Motor neuron (in vitro differentiated cells): ENCODE measurements around the gene MAP7. TPM values are rescaled to one million over a fixed set of nuclear protein-coding genes. Genes with fewer than 3 reads are reported as not detected.

Source experiments
- ATAC-seq, 8 experiments: fragments of 200-7000 bp; cut with Tn5 transposase; replicated peaks in 6 of 8; 2 replicates each; pipeline ENCODE4 v1.8.0; 2021; ENCODE audit warnings: mild to moderate bottlenecking in 8 of 8, moderate library complexity in 8 of 8
- H3K27ac ChIP-seq, 2 donors: fragments of 250-450 bp; sonication (Bioruptor Pico); 2 replicates each; pipeline ENCODE4 v1.9.0; 2021; ENCODE audit warnings: antibody characterized with exemption in 2 of 2, mild to moderate bottlenecking in 2 of 2, moderate library complexity in 1 of 2
- H3K4me1 ChIP-seq, 2 donors: fragments of 250-450 bp; sonication (Bioruptor Pico); replicated peaks in 1 of 2; 2 replicates each; pipeline ENCODE4 v1.6.1; 2021; ENCODE audit warnings: antibody characterized with exemption in 2 of 2, mild to moderate bottlenecking in 2 of 2, moderate library complexity in 1 of 2
- H3K4me3 ChIP-seq, 5 donors: fragments of 250-450 bp; sonication (Bioruptor Pico); 2 replicates each; pipeline ENCODE4 v1.9.0; 2021; ENCODE audit warnings: antibody characterized with exemption in 5 of 5, mild to moderate bottlenecking in 5 of 5, moderate library complexity in 4 of 5
- WGBS, 10 experiments: fragments of 450-650 bp; shearing (Covaris generic); methylation state at CpG; one replicate each; pipeline ENCODE4 v1.0.0; 2022; 5-methylcytosine and 5-hydroxymethylcytosine counted together
- in situ Hi-C, 9 experiments: fragments of 400-800 bp; cut with MboI; loops; one replicate each; pipeline ENCODE4 v1.15.0; 2021; ENCODE audit warnings: low sequenced_read_pairs in 9 of 9, low pct_unique_long_range_greater_than_20kb in 2 of 9; ENCODE audit not compliant: unreplicated experiment in 9 of 9
- total RNA-seq, 8 experiments: library from RNA; unstranded; fragments of 300-600 nt; gene quantifications; 2 replicates each; pipeline versions ENCODE4 v1.2.3 to v1.2.4, GENCODE V29; 2022

The MAP7 gene
- total RNA-seq, 8 experiments from 2014 or later, result 2.9 to 34.2 (median 12.3) TPM

DNA sequence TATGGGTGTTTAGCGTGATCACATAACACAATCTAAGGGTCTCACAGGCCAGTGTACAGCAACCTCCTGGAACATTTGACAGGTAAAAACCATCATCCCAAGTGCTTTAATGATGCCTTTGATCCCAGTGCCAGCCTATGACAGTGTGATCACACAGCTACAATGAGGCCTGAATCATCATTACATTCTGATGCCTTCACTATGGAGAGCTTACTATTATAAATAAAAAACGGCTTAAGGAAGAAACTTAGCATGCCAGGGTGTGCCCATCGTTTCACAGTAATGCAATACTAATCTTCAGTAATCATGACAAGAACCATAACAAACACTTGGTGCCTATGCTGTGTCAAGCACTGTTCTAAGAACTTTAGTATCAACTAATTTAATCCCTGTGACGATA, 11.4 kb downstream of the MAP7 start:
- Histone ChIP-seq H3K27ac (no peak overlapping the region), H3K4me3 (no peak overlapping the region), H3K4me1 (peaks cover 8% of the 10 kb centered on the region in 2 donors)
- peak in 2 of 8 experiments; percentile 3 to 29 for ATAC-seq
- 0 to 100% (median 92%) methylated on average over 1 to 4 of the region's 4 CpGs; no CpG with 5 or more reads in 1 of the 10 experiments for WGBS, 10 experiments
- in situ Hi-C loops, result loop anchor here in 2 of 9 experiments (25.0 kb wide), 2 partner anchors 227 to 252 kb away; partner anchors contain the start of gene BCLAF1 (in 1 of the 2)

DNA sequence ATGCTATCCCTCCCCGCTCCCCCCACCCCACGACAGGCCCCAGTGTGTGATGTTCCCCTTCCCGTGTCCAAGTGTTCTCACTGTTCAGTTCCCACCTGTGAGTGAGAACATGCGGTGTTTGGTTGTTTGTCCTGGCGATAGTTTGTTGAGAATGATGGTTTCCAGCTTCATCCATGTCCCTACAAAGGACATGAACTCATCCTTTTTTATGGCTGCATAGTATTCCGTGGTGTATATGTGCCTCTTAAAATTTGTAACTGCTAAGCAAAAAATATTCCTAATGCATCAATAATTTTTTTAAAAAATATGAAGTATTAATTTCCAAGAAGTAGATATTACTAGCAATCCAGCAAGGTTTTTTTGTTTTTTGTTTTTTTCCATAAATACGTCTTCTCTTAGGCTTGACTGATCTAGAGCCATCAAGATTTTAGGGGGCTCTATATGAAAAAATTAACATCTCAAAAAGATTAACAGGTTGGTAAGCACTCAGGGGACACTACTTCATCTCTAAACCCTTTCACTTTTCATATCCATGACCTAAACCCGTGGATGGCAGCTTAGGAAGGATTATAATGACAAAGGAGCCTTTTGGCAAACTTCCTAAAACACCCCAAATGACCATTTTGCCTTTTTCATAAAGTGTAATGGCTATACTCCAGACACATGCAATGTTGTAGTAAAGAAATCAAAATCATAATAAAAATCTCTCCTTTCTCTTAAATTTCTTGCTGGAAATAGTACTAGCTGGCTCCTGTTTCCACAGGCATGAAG, 14.2 kb downstream of the MAP7 start:
- H3K4me1 ChIP-seq, result peaks cover 8% of the 10 kb centered on the region in 2 donors
- in situ Hi-C loops, result loop anchor here in 2 of 9 experiments (25.0 kb wide), 2 partner anchors 224 to 249 kb away; partner anchors contain the start of gene BCLAF1 (in 1 of the 2)
- ATAC-seq, result no peak
- no peak overlapping the region for H3K4me3 ChIP-seq
- H3K27ac ChIP-seq, result no peak overlapping the region
- WGBS, 10 experiments, result 44 to 97% (median 84%) methylated on average over 3 to 7 of the region's 8 CpGs; no CpG with 5 or more reads in 2 of the 10 experiments

DNA sequence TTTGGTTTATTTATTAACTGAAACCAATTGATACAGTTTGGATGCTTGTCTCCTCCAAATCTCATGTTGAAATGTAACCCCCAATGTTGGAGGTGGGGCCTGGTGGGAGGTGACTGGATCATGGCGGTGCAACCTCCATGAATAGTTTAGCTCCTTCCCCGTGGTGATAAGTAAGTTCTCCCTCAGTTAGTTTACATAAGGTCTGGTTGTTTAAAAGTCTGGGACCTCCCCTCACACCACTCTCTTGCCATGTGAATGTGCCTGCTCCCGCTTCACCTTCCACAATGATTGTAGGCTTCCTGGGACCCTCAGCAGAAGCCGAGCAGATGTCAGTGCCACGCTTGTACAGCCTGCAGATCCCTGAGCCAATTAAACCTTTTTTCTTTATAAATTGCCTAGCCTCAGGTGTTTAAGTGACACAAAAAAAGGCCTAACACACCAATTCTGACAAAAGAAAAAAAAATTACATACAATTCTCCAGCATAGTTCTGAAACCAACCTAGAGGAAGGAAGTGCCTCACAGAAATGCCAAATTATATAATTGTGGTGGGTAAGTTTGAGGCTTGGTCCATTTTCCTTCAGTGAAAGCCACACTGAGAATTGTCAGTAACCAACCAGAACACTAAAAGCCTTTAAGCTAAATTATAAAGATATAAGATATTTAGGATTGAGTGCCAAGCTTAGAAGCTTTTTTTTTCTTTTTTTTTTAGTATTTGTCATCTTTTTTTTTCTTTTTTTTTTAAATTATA, 15.0 kb downstream of the MAP7 start:
- 30 to 100% (median 78%) methylated on average over 1 to 5 of the region's 5 CpGs; no CpG with 5 or more reads in 1 of the 10 experiments for WGBS, 10 experiments
- Histone ChIP-seq H3K4me1 (peaks cover 8% of the 10 kb centered on the region in 2 donors), H3K27ac (no peak overlapping the region), H3K4me3 (no peak overlapping the region)
- no peak for ATAC-seq
- in situ Hi-C loops, result loop anchor here in 2 of 9 experiments (25.0 kb wide), 2 partner anchors 223 to 248 kb away; partner anchors contain the start of gene BCLAF1 (in 1 of the 2)

DNA sequence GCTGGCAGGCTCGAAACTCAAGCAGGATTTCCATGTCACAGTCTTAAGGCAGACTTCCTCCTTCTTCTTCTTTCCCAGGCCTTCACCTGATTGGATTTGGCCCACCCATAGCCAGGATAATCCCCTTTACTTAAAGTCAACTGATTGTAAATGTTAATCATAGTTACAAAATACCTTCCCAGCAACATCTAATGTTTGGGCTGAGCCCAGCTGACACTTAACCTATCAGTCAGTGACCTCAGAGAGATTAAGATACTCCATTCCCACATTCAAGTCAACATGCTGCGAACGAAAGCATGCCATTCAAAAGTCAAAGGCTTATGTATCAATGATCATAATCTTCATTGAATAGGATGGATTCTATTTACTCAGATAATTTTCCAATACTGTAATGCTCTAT, 16.0 kb downstream of the MAP7 start:
- no peaks in the 10 kb centered on the region for H3K4me1 ChIP-seq
- no peak overlapping the region for H3K4me3 ChIP-seq
- no peak overlapping the region for H3K27ac ChIP-seq
- WGBS, 10 experiments, result 77 to 100% (median 92%) methylated on average over 1 to 3 of the region's 3 CpGs; no CpG with 5 or more reads in 2 of the 10 experiments
- peak in 1 of 8 experiments; percentile 29 for ATAC-seq
- in situ Hi-C loops, result loop anchor here in 2 of 9 experiments (25.0 kb wide), 2 partner anchors 222 to 247 kb away; partner anchors contain the start of gene BCLAF1 (in 1 of the 2)

DNA sequence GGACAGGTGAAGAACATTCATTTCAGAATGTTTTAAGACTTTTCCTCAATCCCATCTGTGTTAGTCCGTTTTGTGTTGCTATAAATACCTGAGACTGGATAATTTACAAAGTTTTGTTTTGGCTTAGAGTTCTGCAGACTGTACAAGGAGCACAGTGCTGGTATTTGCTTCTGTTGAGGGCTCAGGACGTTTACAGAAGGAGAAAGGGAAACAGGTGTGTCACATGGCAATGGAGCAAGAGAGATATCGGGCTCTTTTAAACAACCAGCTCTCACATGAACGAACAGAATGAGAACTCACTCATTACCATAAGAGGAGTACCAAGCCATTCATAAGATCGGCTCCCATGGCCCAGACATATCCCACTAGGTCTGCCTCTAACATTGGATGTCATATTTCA, 16.7 kb downstream of the MAP7 start:
- in situ Hi-C loops, result loop anchor here in 2 of 9 experiments (25.0 kb wide), 2 partner anchors 221 to 246 kb away; partner anchors contain the start of gene BCLAF1 (in 1 of the 2)
- Histone ChIP-seq H3K4me1 (no peaks in the 10 kb centered on the region), H3K4me3 (no peak overlapping the region), H3K27ac (no peak overlapping the region)
- WGBS, 10 experiments, result 53 to 96% (median 79%) methylated on average over 1 to 5 of the region's 5 CpGs
- ATAC-seq, result no peak

DNA sequence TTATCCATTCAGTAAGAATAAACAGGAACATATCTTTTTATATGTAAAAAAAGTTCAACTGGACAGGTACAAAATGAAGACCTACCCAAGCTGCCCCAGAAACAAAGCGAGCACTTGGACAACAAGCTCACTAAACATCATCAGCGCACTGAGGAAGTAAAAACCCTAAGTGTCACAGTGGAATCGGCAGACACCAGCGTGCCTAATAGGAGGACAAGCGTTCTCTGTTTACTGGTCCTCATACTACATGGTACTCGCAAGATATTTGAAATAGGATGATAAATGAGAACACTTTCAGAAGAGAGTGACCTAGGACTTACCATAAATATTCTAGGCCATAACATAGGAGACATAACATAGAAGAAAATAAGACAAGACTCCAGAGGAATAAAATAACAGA, 18.2 kb downstream of the MAP7 start:
- H3K4me1 ChIP-seq, result peaks cover 3 to 7% of the 10 kb centered on the region in 2 donors
- H3K27ac ChIP-seq, result no peak overlapping the region
- H3K4me3 ChIP-seq, result no peak overlapping the region
- no peak for ATAC-seq
- 65 to 100% (median 93%) methylated on average over 1 to 6 of the region's 6 CpGs for WGBS, 10 experiments
- in situ Hi-C loops, result loop anchor here in 2 of 9 experiments (25.0 kb wide), 2 partner anchors 220 to 245 kb away; partner anchors contain the start of gene BCLAF1 (in 1 of the 2)

DNA sequence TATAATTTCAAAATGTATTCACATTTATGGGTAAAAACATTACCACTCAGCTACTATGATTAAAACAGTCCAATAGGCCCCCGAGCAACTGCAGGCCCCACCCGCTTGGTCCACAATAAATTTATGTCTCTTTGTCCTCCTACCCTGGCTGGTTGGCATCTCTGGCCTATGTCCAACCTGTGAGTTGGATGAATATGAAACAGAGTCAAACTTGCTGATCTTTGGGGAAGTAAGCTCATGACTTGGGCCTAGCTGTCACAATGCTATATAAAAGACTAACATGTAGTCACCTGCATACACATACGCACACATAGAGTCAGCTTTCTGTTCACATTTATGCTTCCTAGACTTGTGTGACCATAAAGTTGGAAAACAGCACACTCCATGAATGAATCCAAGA, 20.5 kb downstream of the MAP7 start:
- peak in 1 of 8 experiments; percentile 25 for ATAC-seq
- peaks cover 23 to 26% of the 10 kb centered on the region in 2 donors for H3K4me1 ChIP-seq
- no peak overlapping the region for H3K4me3 ChIP-seq
- 57 to 100% (median 100%) methylated on average over 1 to 3 of the region's 3 CpGs; no CpG with 5 or more reads in 2 of the 10 experiments for WGBS, 10 experiments
- in situ Hi-C loops, result loop anchor here in 2 of 9 experiments (25.0 kb wide), 2 partner anchors 217 to 242 kb away; partner anchors contain the start of gene BCLAF1 (in 1 of the 2)
- no peak overlapping the region for H3K27ac ChIP-seq

DNA sequence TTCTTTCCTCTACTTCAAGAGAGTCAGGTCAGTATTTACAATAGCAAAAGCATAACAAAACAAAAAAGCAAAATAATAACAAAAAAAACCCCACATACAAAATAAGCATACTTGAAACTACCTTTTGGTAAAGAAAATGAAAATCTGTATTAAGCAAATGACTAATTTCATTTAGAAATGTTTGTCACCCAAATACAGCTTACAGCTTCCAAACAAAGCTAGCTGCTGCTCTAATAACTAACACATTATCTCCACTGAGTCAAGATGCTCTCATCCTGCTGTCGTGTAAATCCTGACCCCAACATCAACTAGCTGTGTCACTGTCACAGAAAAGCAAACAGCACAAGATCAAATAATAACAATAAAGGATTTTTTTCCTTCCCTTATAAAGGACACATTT, 21.7 kb downstream of the MAP7 start:
- Histone ChIP-seq H3K4me1 (peaks cover 27 to 32% of the 10 kb centered on the region in 2 donors), H3K27ac (no peak overlapping the region), H3K4me3 (no peak overlapping the region)
- no peak for ATAC-seq
- in situ Hi-C loops, result loop anchor here in 2 of 9 experiments (25.0 kb wide), 2 partner anchors 216 to 241 kb away; partner anchors contain the start of gene BCLAF1 (in 1 of the 2)
- 0 to 100% (median 85%) methylated on average over 1 of the region's 1 CpG; no CpG with 5 or more reads in 4 of the 10 experiments for WGBS, 10 experiments

DNA sequence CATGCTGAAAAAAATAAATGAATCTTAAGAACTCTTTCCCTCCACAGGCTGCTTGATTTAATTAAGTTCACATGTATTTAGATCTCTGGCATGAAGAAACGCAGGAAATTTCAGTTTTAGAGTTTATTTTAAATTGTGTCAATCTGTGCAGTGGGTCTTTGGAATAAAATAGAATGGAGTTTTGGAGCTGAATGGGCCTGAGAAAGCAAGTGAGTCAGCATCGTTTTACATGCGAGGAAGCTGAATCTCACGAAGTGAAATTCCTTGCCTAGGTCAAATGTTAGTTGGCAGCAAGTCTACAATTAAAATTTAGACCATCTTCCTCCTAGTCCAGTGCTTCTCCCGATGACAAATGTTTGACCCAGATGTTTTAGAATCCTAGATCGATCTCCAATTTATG, 22.4 kb downstream of the MAP7 start:
- H3K4me1 ChIP-seq, result peaks cover 27 to 32% of the 10 kb centered on the region in 2 donors
- WGBS, 10 experiments, result 1 to 95% (median 34%) methylated on average over 1 to 6 of the region's 6 CpGs
- ATAC-seq, result no peak
- no peak overlapping the region for H3K27ac ChIP-seq
- no peak overlapping the region for H3K4me3 ChIP-seq
- in situ Hi-C loops, result loop anchor here in 2 of 9 experiments (25.0 kb wide), 2 partner anchors 216 to 241 kb away; partner anchors contain the start of gene BCLAF1 (in 1 of the 2)

DNA sequence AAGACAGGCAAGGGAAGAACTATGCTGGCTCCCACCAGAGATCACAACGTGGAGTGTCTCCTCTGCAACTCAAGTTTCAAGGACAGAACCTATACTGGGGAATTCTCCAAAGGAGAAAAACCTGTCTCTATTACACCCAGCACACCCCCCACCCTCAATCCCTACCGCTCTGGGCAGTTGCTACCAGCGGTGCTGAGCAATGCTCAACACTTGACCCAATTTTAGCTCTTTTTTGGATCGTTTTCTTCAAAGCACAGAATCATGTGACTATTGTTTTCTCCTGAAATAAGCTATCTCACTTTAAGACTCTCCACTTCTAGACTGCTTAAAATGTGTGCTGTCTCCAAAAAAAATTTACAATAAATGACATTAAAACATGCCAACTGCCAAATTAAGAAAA, 23.3 kb downstream of the MAP7 start:
- H3K4me3 ChIP-seq, result peak overlapping the region in 4 of 5 donors; percentile 22 to 34 (median 30)
- WGBS, 10 experiments, result 20 to 63% (median 46%) methylated on average over 1 to 4 of the region's 4 CpGs; no CpG with 5 or more reads in 2 of the 10 experiments
- no peak for ATAC-seq
- H3K4me1 ChIP-seq, result peaks cover 27 to 32% of the 10 kb centered on the region in 2 donors
- in situ Hi-C loops, result loop anchor here in 2 of 9 experiments (25.0 kb wide), 2 partner anchors 215 to 240 kb away; partner anchors contain the start of gene BCLAF1 (in 1 of the 2)
- peak overlapping the region; percentile 64 to 73 for H3K27ac ChIP-seq

DNA sequence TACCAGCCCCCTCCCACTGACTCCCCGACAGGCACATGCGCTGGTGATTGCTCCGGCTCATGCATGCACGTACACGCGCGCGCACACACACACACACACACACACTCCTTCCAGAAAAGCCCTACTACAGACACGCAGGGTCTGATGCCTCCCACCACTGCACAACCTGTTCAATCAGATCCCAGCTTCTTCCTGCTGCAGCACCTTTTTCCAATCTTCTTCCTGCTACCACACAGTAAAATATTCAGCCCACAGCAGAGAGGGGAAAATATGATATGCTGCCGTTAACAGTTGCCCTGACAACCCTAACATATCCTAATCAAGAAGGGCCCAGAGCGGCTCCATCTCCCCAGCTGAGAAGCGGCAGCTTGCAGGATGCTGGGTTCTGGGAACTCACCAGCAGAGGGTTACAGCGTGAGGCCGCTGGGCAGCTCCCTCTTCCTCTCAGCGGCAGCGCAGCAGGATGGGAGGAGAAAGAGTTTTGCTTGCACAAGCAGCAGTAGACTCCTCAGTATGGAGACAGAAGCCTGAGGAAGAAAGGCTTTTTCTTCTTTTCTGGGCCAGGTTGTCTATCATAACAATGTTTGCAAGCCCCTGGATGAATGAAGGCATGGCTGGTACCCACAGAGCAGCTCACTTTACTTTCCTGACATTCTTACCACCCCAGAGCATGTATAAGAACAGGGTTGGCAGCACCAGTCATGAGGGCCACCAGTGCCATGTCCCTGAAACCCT, 23.9 kb downstream of the MAP7 start:
- H3K27ac ChIP-seq, result peak overlapping the region; percentile 64 to 73
- in situ Hi-C loops, result loop anchor here in 2 of 9 experiments (25.0 kb wide), 2 partner anchors 214 to 239 kb away; partner anchors contain the start of gene BCLAF1 (in 1 of the 2)
- peak overlapping the region; percentile 19 to 34 (median 27) for H3K4me3 ChIP-seq
- ATAC-seq, result peak; percentile 84 to 96 (median 91)
- WGBS, 10 experiments, result 0 to 38% (median 14%) methylated on average over 1 to 7 of the region's 16 CpGs; no CpG with 5 or more reads in 4 of the 10 experiments
- H3K4me1 ChIP-seq, result peaks cover 27 to 32% of the 10 kb centered on the region in 2 donors
